HG03439 (cell line): Measurements from ENCODE around the gene DDR1.
A peak's percentile ranks its signal among the peaks of the same experiment; 100 is the strongest.
"Not testable (repeated sequence)": the region's sequence is repeated elsewhere in the genome, so short reads cannot be mapped to it uniquely, and the experiment has no call there.

Experiments used
- ATAC-seq: cut with Tn5 transposase; IDR thresholded peaks from one replicate; pipeline ENCODE4 v1.9.1; 2021; ENCODE audit warnings: mild to moderate bottlenecking, moderate library complexity; ENCODE audit not compliant: unreplicated experiment

The DDR1 gene

DNA sequence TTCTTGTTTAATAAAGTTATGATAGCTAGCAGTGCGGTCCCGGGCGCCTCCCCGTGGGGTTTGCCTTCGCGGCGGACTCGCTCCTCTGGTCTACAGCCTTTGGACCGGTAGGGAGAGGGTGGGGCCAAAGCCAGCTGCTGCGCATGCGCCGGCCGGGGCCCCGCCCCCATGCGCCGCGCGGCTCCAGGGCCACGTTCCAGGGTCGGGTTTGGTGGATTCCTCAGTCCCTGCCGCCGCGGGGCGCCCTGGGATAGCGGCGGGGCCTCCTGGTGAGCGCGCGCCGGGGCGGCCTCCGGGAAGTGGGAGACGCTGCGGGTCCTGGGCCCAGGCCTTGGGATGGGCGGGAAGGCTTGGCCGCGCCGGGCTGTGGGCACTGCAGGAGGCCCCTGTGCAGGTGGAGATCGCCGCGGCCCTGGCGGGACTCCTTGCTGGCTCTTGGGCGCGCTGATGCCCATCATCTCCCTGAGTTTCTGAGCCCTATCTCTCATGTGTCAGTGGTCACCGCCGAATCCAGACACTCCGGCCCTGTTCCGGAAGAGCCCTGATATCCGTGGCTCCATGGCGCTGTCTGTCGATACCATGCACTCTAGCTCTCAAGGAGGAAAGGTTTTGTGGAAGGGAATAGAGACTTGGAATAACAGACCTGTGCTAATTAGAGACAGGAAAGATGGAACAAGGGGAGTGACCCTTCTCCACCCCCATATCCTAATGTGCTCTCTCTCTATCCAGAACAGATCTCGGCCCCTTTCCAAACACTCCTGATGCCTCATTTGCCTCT, 29.9 kb downstream of the DDR1 start, which contains the start of gene VARS2:
VARS2 (plus strand) TSS at position 163 of the 778 bp plus-strand sequence; CDS start at position 762, 599 bp downstream.
- ATAC-seq = peak; percentile 84

DNA sequence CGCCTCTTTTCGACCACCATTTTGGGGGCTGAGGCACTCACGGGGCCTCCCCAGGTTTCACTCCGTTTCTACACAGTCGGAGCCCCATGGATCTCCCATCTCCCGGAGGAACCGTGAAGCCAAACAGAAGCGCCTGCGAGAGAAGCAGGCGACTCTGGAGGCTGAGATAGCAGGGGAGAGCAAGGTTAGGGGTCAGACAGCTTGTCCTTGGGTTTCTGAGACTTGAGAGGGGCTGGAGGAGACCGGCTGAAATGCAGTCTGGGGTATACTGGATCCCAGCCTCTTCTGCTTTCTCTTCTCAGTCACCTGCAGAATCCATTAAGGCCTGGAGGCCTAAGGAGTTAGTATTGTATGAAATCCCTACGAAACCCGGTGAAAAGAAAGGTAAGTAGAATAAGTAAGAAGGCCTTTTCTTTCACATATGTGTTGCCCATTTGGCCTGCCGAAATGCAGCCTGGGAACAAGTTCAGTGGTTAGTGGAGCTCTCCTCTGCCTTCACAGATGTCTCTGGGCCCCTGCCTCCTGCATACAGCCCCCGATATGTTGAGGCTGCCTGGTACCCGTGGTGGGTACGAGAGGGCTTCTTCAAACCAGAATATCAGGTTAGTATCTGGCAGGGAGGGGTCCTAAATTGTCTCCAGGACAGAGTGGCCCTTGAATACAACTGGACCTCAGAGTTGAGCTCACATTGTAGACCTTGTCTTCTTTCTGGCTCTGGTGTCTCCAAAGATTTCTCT, 30.7 kb downstream of the DDR1 start:
- no peak for ATAC-seq

DNA sequence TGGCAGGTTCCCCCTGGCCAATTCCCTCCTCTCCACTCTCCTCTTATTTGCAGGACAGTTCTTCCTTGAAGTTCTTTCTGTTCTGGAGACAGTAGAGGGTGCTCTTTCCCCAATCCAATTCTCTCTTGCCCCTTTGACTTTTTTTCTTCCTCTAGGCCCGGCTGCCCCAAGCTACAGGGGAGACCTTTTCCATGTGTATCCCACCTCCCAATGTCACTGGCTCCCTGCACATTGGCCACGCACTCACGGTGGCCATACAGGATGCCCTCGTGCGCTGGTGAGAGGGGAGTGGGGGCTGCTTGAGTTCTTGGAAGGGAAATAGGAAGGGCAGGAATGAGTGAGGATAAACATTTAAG, 31.2 kb downstream of the DDR1 start:
- no peak for ATAC-seq

DNA sequence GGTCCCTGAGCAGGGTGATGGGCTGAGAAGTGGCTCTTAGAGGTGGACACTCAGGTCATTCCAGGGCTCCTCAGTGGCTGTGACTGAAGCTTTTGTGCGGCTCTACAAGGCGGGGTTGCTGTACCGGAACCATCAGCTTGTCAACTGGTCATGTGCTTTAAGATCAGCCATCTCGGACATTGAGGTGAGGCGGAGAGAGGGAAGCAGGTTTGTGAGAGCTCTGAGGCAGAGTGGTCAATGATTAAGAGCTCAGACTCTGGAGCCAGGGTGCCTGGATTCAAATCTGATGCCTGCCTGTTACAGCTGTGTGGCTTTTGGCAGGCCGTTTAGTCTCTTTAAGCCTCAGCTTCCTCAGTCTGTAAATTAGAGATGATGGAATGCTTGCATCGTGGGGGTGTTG, 32.7 kb downstream of the DDR1 start:
- ATAC-seq = no peak

DNA sequence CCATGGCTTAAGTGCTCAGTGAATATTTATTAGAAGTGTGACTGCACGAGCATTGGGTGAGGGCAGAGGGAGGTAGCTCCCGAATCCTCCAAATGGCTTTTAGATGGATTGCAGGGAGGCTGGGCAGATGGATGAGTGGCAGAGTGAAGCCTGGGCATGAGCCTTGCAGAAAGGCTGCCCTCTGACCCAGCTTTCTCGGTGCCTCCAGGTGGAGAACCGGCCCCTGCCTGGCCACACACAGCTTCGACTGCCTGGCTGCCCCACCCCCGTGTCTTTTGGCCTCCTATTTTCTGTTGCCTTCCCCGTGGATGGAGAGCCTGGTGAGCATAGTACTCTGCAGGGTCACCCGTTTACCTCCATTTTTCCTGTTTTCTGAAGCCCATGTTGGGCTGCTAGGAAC, 33.2 kb downstream of the DDR1 start:
- ATAC-seq = no peak

DNA sequence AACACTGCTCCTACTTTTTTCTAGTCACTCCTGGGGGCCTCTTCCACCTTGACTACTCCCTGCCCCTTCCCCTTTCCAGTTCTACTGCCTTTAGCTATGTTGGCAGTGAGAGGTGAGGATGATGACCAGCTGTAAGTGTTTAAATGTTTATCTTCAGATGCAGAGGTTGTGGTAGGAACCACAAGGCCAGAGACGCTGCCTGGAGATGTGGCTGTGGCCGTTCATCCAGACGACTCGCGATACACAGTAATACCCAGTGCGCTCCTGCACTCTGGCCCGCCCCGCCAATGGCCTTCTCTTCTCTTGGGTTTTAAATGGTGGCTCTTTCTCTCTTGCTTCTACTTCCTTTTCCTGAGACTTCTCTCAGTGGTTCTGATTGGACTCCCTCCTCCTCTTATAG, 34.4 kb downstream of the DDR1 start:
- ATAC-seq = no peak

DNA sequence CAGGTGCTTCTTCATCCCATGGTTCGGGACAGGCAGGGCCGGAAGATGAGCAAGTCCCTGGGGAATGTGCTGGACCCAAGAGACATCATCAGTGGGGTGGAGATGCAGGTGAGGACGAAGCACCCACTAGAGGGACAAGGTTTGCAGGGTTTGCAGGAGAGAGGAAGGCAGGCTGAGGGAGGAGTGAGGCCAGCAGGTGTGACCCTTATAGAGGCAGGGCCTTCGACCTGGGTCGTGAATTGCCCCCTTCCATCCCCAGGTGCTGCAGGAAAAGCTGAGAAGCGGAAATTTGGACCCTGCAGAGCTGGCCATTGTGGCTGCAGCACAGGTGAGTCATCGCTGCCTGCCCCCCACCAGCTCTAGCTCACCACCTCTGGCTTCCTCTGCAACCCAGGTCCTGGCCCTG, 38.1 kb downstream of the DDR1 start:
- ATAC-seq = no peak

DNA sequence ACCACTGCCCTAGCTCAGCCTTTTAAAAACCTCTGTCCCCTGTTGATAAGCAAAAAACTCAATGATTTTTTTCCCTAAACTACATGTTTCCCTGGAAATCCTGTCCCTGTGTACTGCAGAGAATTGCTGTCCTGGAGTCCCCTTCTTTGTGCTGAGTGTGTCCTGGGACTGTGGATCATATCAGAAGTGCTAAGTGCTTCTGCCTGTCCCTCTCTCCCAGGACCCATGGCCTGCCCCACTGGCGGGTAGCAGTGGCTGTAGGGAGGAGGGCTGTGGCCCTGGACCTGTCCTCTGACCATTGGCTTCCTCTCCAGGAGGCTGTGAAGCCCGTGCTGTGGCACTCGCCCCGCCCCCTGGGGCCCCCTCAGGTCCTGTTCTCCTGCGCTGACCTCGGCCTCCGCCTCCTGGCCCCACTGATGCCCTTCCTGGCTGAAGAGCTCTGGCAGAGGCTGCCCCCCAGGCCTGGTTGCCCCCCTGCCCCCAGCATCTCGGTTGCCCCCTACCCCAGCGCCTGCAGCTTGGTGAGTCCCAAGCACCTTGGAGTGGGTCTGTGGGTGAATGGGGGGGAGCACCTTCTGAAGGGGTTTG, 39.8 kb downstream of the DDR1 start:
- not testable (repeated sequence) for ATAC-seq

DNA sequence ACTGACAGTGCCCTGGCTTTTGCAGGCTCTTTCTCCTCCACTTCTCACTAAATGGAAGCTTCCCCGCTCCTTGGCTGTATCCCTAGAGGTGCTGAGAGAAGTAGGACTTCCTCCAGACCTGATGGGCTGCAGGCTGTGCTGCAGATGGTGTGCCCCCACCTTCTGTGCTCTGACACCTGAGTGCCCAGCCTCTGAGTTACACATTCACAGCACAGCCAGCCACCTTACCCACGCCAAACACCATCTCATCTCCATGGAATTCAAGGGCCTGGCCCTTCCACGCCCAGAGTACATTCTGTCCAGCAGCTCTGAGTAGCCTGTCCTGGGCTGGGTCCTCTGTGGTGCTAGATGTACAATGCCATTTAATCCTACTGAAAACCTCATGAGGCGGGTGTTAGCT, 42.3 kb downstream of the DDR1 start:
- no peak for ATAC-seq

DNA sequence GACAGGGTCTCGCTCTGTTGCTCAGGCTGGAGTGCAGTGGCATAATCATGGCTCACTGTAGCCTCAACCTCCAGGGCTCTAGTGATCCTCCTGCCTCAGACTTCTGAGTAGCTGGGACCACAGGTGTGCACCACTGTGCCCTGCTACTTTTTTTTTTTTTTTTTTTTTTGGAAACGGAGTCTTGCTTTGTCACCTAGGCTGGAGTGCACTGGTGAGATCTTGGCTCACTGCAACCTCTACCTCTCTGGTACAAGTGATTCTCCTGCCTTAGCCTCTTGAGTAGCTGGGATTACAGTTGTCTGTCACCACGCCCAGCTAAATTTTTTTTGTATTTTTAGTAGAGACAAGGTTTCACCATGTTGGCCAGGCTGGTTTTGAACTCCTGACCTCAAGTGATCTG, 42.8 kb downstream of the DDR1 start:
- ATAC-seq = not testable (repeated sequence)

DNA sequence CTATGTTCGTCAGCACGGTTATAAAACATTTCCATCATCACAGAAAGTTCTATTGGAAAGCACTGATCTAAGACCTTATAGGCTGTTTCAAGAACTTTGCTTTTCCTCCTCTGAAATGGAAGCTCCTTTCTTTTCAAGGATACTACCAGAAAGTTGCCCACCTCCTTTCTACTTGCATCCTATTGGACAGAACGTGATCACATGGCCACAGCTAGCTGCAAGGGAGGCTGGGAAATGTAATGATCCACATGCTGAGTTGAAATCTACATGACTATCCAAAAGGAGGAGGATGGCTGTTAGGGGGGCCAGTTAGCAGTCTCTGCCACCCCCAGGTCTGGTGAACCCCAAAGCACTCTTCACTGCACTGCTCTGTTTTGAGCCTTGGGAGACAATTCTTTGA, 44.4 kb downstream of the DDR1 start:
- no peak for ATAC-seq

DNA sequence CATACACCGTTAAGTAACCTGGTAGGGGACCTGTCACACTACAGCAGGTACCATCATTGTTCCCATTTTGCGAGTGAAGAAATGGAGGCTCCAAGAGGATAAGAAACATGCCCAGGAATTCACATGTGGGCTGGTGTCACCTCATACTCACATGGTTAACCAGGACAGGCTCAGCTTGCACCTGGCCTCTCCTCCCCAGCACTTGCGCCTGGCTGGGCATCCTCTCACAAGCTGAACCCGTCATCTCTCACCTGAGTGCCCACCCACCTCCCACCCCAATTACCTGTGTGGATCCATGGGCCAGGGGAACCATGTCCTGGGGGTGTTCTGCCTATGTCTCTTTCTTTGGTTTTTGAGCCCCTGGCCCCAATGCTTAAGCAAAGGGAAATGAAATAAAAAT, 46.2 kb downstream of the DDR1 start:
- no peak for ATAC-seq

DNA sequence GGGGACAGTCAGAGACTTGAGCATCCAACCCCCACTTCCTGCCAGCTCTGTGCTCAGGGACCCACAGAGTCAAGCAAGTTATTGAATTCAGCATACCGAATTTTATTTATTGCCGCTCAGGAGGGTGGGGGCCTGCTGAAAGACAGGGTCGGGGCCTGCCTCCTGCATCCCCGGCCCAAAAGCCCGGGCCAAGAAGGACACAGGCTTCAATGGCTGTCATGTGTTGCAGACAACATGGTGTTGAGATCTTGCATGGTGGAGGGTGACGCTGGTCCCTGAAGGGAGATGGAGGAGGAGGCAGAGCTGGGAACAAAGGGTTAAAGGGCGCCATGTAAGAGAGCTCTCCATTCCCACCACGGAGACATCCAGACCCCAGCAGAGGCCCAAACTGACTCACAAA, 47.0 kb downstream of the DDR1 start:
- no peak for ATAC-seq

DNA sequence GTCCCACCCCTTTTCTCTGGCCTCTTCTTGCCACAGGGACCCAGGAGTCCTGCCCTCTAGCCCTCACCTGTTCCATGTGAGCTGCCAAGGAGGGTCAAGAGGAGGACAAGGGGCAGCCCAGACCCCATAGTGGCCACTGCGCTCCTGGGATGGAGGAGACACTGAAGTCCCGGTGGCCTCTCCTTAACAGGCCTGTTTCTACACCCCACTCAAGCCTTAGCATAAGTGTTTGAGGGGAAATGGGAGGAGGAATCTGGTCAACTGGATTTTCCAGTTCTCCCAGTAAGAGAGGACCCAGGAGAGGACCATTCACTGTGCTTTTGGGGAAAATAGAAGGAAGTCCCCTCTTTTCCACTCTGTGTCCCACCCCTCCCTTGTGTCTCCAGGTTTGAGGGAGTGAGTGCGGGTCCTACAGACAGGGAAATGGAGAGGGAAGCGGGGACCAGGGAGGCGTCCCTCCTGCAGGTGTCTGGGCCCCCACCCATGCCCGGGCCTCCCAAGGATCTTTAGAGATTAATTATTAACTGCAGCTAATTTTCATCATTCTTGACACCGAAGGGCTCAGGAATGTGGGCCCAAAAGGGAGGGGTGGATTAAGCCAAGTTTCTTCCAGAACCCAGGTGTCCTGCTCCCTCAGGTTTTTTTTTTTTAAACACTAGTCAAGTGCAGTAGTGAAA, 47.8 kb downstream of the DDR1 start, which contains the start of gene SFTA2:
SFTA2 (minus strand) TSS at position 202 of the 677 bp plus-strand sequence; CDS start at position 128, 74 bp downstream.
- no peak for ATAC-seq

DNA sequence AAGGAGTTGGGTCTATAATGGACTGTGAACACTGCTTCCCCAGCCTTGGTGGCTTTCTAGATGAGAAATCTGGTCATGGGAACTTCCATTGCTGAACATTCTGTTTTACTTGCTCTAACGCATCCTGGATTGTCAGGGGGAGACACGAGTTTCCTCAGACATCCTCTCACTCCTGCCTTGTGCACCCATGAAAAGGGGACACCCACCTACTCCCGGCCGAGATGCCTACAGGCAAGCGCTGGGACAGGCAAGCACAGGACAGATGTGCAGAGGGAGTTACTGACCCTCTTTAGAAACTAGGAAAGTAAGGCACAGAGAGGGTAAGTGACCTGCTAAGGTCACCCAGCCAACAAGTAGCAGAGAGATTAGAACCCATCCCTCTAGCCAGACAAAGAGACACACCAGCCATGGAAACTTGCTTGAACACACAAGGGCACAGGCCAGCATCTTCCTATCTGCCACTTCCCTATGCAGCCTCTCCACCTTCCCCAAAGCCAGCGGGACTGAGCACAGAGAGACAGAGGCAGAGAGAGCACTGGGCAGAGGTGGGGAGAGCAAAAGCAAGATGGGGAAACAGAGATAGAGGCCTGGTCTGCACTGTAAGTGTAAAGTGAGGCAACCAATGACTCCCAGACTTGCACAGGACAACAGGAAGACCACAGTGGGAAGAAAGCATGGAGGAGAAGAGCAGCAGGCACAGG, 48.5 kb downstream of the DDR1 start:
- ATAC-seq = no peak

DNA sequence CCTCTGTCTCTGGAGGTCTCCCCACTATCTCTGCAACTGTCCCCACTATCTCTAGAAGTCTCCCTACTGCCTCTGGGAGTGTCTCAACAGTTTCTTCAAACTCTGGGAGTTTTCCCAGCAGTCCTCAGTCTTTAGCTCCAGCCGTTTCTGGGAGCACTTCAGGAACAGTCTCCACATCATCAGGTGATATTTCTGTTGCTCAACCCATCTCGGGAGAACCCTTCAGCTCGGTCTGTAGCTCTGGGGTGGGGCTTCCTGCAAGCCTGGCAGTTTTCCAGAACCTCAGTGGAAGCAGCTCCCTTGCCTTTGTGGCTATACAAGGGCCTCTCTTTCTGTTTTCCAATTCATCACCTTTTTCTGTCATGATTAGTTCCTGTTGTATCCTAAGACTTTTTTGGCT, 50.7 kb downstream of the DDR1 start:
- ATAC-seq = no peak

DNA sequence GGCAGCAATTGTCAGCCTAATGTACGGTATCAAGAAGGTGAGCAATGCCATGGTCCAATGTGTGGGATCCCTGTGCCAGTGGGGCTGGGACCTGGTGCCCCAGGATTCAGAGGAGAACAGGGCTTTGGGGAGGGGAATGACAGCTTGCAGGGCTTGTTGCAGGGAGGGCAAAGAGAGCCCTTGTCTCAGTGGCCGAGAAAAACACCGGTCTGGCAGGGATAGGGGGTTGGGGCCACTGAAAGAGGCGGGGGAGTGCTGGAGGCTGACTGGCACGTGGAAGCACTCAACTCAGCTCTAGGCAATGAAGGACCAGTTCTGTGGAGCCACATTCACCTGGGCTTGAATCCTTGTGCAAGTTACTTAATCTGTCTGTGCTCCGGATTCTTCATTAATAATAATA, 52.9 kb downstream of the DDR1 start:
- no peak for ATAC-seq

DNA sequence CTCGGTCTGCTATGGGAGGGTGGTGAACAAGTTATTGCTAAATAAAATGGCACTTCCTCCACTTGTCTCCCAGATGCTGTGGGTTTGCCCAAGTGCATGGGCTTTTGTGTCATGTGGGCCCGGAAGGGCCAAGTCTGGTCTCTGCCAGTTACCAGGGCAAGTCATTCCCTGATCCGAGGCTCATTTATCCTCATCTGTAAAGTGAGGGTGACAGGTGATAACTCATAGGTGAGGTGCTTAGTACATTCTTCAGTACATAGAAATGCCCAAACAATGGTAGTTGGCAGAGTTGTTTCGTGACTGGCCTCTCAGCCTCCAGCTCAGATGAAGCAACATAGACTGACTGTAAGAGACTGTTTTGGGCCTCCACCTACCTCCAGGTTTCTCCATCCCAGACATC, 54.4 kb downstream of the DDR1 start:
- ATAC-seq = no peak

DNA sequence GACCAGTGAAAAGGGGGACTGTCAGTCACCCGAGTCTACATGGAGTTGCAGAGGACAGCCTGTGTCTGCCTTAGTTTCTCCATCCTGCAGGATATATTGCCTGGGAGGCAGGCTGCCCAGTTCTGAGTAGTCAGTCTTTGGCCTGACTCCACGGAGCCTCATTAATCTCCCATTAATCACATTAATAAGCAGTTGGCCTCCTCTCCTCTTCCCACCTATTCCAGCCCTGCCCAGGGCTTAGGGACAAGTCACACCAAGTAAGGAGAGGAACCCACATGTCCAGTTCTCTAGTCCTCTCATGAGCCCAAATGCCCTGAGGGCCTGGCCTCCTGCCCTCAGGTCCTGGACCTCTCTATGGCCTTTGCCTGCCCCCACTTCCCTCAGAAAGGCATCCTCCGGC, 55.2 kb downstream of the DDR1 start:
- ATAC-seq = no peak

DNA sequence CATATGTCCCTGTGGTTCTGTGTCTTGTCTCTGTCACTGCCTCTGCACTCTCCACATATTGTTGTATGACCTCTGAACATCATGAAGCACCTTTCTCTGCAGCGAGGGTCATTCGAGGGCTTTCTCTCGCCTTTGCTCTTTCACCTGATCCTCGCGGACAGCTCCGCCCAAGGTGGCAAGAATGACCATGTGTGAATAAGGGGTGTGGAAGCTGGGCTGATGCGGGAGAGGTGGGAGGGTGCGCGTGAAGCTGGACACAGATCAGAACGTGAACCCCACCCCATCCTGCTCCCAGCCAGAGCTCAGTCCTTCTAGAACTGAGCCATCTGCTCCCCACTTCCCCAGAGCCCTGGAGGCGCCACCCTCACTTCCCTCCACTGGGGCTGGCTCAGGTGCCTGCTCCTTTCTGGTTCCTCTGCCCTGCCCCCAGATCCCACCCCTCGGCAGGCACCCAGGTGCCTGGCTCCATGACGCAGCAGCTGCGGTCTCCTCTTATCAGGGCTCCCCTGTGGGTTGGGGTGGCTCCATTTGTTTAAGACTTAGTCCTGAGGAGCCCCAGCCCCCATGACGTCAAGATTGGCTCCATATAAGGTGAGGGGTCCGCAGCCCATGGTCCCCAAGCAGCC, 56.2 kb downstream of the DDR1 start, which contains the start of gene MUCL3:
MUCL3 (plus strand) TSS at position 613 of the 626 bp plus-strand sequence. CDS start 27 bp downstream, outside the sequence.
- no peak for ATAC-seq
